Fibroblast of gingiva (primary cell): ENCODE measurements around the gene TRIOBP.
"Not testable (repeated sequence)": the region's sequence is repeated elsewhere in the genome, so short reads cannot be mapped to it uniquely, and the experiment has no call there.

ENCODE experiments used
- DNase-seq: peaks from one replicate; pipeline ENCODE4 v3.0.0-alpha.2; 2011; ENCODE audit warnings: low read depth

Gene TRIOBP

DNA sequence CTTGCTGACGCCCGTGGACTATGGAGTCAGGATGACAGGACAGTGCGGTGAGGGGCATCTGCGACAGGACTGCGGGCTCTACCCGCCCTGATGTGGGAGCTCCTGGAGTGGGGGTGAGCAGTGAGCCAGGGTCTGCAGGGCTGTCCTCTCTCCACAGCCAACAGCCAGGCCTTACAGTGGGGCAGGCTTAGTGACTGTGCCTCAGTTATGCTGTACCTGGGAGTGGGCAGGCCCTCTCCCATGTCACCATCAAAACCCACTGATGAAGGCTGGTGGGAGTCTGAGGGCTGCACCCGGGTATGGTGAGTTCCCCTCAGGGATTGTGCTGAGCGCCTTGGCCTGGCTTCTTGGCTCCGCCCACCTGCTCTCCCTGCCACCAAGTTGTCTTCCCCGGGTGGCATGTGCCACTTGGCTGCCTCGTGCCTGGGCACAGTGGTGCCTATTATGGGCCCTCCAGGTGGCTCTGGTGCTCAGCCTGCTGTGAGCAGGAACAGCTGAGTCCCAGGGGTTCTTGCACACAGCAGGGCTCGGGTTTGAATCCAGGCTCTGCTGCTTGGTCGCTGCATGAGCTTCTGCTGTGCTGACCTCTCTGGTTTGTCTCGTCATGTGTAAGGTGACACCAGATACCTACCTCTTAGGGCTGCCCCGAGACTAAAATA lies 4.1 kb upstream of the TRIOBP start:
- no peak for DNase-seq

GRCh38 chr22:37694131-37694530 lies 2.7 kb upstream of the TRIOBP start:
- peak; percentile 42 for DNase-seq

DNA sequence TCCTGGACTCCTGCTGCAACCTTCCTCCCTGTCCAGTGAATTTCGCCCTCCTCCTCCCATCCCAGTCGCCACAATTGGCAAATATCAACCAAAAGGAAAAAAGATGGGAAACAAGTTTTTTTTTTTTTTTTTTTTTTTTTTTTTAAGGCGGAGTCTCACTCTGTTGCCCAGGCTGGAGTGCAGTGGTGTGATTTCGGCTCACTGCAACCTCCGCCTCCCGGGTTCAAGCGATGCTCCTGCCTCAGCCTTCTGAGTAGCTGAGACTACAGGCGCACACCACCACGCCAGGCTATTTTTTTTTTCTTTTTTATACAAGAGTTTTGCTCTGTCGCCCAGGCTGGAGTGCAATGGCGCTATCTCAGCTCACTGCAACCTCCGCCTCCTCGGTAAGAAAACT lies 590 bp upstream of the TRIOBP start:
- DNase-seq, result not testable (repeated sequence)

DNA sequence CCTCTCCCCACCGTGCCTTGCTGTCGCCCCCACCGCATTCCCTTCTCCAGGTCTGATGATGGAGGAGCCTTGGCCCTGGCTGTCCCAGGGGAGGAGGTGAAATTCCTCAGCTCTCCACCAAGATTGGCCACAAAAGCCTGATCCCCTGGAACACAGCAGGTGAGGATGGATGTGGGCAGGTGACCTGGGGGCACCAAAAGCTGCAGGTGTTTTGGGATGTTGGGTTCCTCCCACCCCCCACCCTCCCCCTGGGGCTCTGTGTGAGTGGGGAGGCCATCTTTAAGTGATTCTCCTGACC lies 639 bp downstream of the TRIOBP start:
- no peak for DNase-seq

- DNase-seq, result no peak
These were observed 4.4 kb downstream of the TRIOBP start for GRCh38 chr22:37701141-37701786.

- DNase-seq, result no peak
These were observed 7.1 kb downstream of the TRIOBP start for GRCh38 chr22:37703906-37704305.

GRCh38 chr22:37704645-37705044 lies 7.8 kb downstream of the TRIOBP start:
- no peak for DNase-seq

GRCh38 chr22:37705205-37705604 lies 8.4 kb downstream of the TRIOBP start:
- no peak for DNase-seq

DNA sequence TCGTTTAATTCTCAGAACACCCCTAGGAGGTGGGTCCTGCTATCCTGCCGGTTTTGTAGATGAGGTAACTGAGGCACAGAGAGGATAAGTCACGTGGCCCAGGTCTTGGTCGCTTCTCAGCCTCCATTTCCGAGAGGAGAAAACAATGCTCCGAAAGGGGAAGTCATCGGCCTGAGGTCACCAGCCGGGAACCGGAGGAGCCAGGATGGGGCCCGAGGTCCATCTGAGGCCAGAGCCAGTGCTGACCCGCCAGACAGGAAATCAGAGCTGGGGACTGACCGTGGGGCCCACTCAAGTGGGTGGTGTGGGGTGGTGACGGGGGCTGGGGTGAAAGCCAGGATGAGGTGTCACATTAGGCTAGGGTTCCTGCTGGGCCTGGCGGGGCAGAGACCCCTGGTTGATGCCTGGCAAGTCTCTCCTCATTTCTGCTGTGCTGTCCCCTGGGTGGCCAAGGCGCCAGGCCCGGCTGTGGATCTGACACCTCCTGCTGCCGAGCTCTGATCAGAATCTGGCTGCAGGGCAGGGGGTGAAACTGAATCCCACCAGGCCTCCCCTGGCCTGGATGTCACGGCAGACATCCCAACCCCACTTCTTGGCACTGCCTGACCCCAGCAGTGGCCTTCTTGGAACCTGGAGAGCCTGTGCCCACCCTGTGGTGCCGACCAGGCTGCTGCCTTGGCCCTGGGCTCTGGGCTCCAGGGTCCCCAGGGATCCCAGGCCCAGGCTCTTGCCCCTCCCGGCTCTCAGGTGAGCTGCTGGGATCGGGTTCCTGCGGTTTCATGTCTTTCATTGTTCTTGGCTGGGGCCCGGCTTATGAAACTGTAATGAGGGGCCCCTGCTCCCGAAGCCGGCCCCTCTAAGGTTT lies 12.0 kb downstream of the TRIOBP start:
- DNase-seq, result no peak

DNA sequence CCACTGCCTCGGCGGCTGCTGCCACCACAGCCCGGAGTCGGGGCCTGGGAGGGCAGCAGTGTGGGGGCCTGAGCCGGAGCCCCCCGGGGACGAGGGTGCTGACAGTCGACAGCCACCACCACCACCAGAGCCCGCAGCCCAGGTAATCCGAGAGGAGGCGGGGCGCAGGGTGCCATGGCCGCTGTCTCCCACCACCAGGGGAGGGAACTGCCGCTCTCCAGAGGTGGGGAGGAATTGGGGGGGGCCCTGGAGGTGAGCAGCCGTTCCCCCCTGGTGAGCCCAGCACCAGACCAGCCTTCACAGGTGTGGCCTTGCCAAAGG lies 12.6 kb downstream of the TRIOBP start:
- DNase-seq, result no peak

DNA sequence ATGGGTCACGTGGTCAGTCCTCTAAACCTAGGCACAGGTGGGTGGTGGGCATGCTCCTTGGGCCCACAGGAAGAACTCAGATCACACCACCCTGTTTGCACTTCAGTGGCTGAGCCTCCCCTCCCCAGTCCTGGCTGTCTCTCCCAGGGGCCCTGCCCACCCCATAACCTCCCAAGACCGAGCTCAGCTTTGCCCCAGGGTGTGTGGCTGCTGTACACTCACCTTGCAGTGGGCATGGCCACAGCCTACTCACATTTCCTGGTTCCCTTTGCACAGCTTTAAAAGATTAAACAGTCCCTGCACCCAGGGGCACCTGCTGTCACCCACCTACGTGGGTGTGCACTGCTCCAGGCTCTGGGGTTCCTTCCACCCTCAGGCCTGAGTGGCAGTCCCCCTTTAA lies 13.8 kb downstream of the TRIOBP start:
- no peak for DNase-seq

DNA sequence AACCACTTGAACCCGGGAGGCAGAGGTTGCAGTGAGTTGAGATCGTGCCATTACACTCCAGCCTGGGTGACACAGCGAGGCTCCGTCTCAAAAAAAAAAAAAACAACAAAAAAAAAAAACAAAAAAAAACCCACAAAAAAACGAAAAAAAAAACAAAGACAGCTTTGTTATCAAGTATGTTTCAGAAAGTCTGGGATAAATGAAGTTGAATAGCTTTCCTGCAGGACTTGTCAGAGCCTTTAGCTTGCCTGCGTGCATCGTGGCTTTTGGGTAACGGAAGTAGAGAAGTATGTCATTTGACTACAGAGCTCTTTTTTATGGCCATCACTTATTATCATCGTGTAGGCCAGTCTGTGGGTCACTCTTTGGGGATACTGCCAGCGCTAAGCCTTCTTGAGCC lies 14.6 kb downstream of the TRIOBP start:
- no peak for DNase-seq

GRCh38 chr22:37713761-37714160 lies 16.9 kb downstream of the TRIOBP start:
- no peak for DNase-seq

GRCh38 chr22:37714634-37715033 lies 17.8 kb downstream of the TRIOBP start:
- no peak for DNase-seq

DNA sequence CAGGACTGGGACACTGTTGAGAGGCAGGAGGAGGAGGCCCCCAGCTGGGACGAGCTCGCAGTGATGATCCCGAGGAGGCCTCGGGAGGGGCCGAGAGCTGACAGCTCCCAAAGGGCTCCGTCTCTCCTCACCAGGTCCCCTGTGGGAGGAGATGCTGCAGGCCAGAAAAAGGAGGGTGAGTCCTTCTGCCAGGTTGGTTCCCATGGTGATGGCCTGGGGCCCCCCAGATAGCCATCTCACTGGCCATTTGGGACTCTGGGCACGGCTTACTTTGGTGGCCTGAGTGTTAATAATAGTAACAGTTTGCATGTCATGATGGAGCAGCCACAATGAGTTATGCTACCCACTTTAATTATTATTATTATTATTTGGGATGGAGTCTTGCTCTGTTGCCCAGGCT lies 18.9 kb downstream of the TRIOBP start:
- no peak for DNase-seq

GRCh38 chr22:37716708-37717107 lies 19.9 kb downstream of the TRIOBP start:
- DNase-seq, result peak; percentile 54

DNA sequence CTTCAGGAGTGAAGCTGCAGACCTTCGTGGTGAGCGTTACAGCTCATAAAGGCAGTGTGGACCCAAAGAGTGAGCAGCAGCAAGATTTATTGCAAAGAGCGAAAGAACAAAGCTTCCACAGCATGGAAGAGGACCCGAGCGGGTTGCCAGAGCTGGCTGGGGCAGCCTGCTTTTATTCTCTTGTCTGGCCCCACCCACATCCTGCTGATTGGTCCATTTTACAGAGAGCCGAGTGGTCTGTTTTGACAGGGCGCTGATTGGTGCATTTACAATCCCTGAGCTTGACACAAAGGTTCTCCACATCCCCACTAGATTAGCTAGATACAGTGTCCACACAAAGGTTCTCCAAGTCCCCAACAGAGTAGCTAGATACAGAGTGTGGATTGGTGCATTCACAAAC lies 20.4 kb downstream of the TRIOBP start:
- not testable (repeated sequence) for DNase-seq

- DNase-seq, result not testable (repeated sequence)
These were observed 21.0 kb downstream of the TRIOBP start for GRCh38 chr22:37717746-37718305.

GRCh38 chr22:37725551-37726240 lies 28.8 kb downstream of the TRIOBP start:
- no peak for DNase-seq

GRCh38 chr22:37726241-37726887 lies 29.5 kb downstream of the TRIOBP start:
- peak; percentile 31 for DNase-seq

- no peak for DNase-seq
These were observed 31.8 kb downstream of the TRIOBP start for GRCh38 chr22:37728620-37729019.
